GM12872 (cell line): Measurements from ENCODE around the gene PFDN4.

Source experiments
- TF ChIP-seq, protein P1 (sequence below): IDR thresholded peaks from 3 replicates; pipeline ENCODE4 v1.5.1; 2011; ENCODE audit warnings: low read depth, mild to moderate bottlenecking, low read length, moderate library complexity; ENCODE audit not compliant: insufficient read depth

Gene PFDN4

DNA sequence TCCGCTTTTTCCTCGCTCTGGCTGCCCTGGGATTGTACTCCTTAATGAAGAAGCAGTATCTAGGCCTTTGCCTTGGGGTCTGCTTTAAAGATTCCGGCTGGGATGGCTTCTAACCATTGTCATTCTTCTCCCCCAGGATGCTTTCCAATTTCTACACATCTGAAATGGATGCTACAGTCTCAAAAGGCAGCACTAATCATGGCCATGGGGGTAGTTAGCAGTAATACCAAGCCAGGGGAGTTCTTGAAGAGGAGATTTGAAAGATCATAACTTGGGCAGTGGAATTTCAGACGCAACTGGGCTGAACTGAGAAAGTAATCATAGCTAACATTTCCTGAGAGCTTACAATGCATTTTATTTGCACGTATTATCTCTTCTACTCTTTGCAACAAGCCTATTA lies 3.4 kb upstream of the PFDN4 start:
- TF ChIP-seq, protein P1, sequence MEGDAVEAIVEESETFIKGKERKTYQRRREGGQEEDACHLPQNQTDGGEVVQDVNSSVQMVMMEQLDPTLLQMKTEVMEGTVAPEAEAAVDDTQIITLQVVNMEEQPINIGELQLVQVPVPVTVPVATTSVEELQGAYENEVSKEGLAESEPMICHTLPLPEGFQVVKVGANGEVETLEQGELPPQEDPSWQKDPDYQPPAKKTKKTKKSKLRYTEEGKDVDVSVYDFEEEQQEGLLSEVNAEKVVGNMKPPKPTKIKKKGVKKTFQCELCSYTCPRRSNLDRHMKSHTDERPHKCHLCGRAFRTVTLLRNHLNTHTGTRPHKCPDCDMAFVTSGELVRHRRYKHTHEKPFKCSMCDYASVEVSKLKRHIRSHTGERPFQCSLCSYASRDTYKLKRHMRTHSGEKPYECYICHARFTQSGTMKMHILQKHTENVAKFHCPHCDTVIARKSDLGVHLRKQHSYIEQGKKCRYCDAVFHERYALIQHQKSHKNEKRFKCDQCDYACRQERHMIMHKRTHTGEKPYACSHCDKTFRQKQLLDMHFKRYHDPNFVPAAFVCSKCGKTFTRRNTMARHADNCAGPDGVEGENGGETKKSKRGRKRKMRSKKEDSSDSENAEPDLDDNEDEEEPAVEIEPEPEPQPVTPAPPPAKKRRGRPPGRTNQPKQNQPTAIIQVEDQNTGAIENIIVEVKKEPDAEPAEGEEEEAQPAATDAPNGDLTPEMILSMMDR = no peak

DNA sequence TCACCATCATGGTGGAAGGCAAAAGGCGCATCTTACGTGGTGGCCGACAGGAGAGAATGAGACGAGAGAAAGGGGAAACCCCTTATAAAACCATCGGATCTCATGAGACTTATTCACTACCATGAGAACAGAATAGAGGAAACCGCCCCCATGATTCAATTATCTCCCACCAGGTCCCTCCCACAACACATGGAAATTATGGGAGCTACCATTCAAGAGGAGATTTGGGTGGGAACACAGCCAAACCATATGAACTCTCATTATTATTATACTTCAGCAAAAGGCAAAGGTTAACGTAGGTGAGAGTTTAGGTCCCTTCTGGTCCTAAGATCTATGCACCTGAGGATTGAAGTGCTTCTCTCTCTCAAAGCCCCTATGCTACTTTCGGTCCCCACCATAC lies 2.4 kb upstream of the PFDN4 start:
- TF ChIP-seq, protein P1 = no peak

DNA sequence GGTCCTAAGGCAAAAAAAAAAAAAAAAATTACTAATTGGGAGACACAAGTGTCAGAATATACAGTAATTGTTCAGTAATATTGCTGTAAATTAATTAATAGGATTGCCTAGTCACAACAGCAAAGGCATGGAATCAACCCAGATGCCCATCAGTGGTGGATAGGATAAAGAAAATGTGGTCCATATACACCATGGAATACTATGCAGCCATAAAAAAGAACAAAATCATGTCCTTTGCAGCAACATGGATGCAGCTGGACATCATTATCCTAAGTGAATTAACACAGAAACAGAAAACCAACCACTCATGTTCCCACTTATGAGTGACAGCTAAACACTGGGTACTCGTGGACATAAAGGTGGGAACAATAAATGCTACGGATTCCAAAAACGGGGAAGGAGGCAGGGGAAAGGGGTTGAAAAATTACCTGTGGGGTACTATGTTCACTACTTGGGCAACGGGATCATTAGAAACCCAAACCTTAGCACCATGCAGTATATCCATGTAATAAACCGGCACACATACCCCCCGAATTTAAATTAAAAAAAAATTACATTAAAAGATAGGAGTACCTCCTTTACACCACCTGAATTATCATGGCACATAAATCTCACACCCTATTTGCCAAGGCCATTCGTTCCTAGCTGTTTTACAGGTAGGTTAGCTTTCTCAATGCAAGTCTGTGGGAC lies 689 bp upstream of the PFDN4 start:
- TF ChIP-seq, protein P1 = no peak

DNA sequence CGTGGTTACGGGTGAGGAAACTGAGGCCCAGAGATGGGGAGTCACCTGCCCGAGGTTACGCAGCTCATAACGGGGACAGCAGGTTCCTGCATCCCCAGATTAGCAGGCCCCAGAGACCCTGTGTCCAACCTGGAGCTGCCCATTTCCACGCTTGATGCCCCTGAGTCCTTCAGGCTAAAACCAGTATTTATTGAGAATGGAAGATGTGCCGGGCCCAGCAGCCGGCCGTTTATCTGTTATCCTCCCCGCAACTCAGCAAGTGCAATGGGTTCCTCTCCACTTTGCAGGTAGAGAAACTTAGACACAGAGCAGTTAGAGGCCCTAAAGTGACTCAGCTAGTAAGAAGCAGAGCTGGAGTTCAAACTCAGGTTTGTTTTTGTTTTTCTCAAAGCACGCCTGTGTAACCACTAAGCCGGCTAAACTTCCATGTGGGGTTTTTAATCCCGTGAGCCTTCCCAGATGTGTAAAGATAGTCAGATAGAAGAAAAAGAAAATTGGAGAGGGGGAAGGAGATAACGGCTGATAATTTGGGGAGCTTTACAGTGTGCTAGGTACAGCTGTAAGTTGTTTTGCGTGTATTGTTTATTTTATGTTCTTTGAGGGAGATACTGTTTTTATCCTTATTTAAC lies 775 bp downstream of the PFDN4 start:
- TF ChIP-seq, protein P1 = no peak

DNA sequence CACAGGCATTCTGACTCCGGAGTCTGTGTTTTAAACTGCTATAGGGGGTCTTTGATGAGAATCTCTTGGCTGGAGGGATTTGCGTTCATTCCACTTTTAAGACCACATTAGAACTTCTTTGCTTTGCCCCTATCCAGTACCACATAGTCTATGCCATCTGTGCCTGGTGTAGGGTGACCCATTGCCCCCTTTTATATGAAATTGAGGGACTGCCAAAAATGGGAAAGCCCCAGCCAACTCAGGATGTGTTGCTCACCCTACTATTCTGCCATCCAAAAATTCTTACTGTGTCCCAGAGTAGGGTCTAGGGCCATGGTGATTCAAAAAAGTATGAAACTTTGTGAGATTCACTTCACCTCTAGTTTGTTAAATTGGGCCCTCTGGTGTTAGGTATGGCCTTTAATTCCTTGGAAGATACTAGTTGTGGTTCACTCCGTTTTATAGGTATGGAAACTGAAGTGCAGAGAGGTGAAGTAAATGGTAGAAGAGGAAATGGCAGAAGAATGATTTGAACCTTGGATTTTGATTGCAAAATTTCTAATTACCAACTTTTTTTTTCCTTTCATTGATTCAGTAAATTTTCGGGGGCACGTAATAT lies 1.4 kb downstream of the PFDN4 start:
- TF ChIP-seq, protein P1 = no peak

DNA sequence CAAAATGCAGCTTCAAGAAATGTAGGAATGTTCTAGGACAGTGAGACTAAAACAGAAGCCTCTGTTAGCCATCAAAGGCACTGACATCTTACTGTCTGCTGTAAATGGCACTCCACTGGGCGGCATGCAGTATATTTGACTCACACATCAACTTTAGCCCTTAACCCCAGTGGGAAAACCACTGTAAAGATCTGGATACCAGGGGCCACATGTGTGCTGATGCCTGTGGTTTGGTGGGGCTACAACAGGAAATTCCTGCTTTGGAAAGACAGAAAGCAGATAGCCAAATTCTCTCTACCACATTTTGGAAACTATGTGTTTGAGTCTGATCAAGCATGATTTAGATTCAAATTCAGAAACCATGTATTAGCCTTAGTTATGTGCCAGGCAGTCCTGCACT lies 4.3 kb downstream of the PFDN4 start:
- TF ChIP-seq, protein P1 = no peak

DNA sequence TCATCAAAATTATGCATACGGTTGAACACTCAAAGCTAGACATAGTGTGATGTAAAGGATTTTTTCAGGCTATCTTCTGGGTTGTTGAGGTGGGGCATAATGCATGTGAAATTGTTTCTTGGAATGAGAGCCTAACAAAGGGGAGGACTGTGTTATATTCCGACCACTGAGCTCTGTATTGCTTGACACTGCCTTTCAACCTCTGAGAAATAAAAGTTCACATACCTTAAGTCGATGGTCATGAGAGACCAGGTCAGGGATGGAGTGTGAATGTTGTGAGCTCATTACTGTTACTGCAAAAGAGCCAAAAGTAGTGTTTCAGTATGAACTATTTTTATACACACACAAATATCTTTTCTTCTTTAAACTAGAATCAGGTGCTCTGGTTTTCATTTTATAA lies 5.0 kb downstream of the PFDN4 start:
- TF ChIP-seq, protein P1 = no peak
